Hepatocyte (in vitro differentiated cells): ENCODE measurements around the gene SPRN. TPM values are rescaled to one million over a fixed set of nuclear protein-coding genes. Genes with fewer than 3 reads are reported as not detected.

Experiments used
- DNase-seq: peaks from one replicate; pipeline ENCODE4 v3.0.0-alpha.2; 2016; ENCODE audit warnings: low spot score
- H2AFZ ChIP-seq: fragments of 200-600 bp; sonication (generic); 2 replicates; pipeline ENCODE4 v1.6.0; 2016; ENCODE audit warnings: antibody characterized with exemption, mild to moderate bottlenecking
- H3K27ac ChIP-seq: fragments of 200-600 bp; sonication (generic); 2 replicates; pipeline ENCODE4 v1.5.1; 2016; ENCODE audit warnings: mild to moderate bottlenecking
- H3K27me3 ChIP-seq: fragments of 200-600 bp; sonication (generic); 2 replicates; pipeline ENCODE4 v1.6.1; 2016
- H3K36me3 ChIP-seq: fragments of 200-600 bp; sonication (generic); replicated peaks from 2 replicates; pipeline ENCODE4 v1.5.1; 2016; ENCODE audit warnings: low read depth; ENCODE audit not compliant: insufficient read depth
- H3K4me1 ChIP-seq: fragments of 200-600 bp; sonication (generic); 2 replicates; pipeline ENCODE4 v1.5.1; 2016; ENCODE audit warnings: mild to moderate bottlenecking, moderate library complexity; ENCODE audit not compliant: insufficient read depth
- H3K4me2 ChIP-seq: fragments of 200-600 bp; sonication (generic); 2 replicates; pipeline ENCODE4 v1.6.0; 2016
- H3K4me3 ChIP-seq: fragments of 200-600 bp; sonication (generic); 2 replicates; pipeline ENCODE4 v1.5.1; 2016; ENCODE audit warnings: mild to moderate bottlenecking
- H3K79me2 ChIP-seq: fragments of 200-600 bp; sonication (generic); 2 replicates; pipeline ENCODE4 v1.6.0; 2017; ENCODE audit warnings: mild to moderate bottlenecking
- H3K9me2 ChIP-seq: fragments of 200-600 bp; sonication (generic); replicated peaks from 2 replicates; pipeline ENCODE4 v1.6.0; 2017; ENCODE audit warnings: mild to moderate bottlenecking; ENCODE audit not compliant: insufficient read depth
- H3K9me3 ChIP-seq: fragments of 200-600 bp; sonication (generic); 2 replicates; pipeline ENCODE4 v1.5.1; 2016; ENCODE audit warnings: low read depth, mild to moderate bottlenecking
- H4K20me1 ChIP-seq: fragments of 200-600 bp; sonication (generic); 2 replicates; pipeline ENCODE4 v1.6.0; 2016; ENCODE audit warnings: mild to moderate bottlenecking; ENCODE audit not compliant: insufficient read depth, poor library complexity, severe bottlenecking
- EZH2 ChIP-seq: fragments of 200-600 bp; sonication (generic); IDR thresholded peaks from 2 replicates; pipeline ENCODE4 v1.6.1; 2016; ENCODE audit warnings: antibody characterized with exemption, mild to moderate bottlenecking, borderline replicate concordance
- EZH2phosphoT487 ChIP-seq: fragments of 200-600 bp; sonication (generic); IDR thresholded peaks from one replicate; pipeline ENCODE4 v1.6.1; 2018; ENCODE audit warnings: antibody characterized with exemption, mild to moderate bottlenecking, low read depth, moderate library complexity; ENCODE audit not compliant: unreplicated experiment, severe bottlenecking
- WGBS: methylation state at CpG from one replicate; pipeline ENCODE4 v1.1.6; 2016; ENCODE audit warnings: low lambda C conversion rate; ENCODE audit errors: missing lambda C conversion rate; 5-methylcytosine and 5-hydroxymethylcytosine counted together
- polyA plus RNA-seq: library from polyadenylated mRNA; unstranded; fragments of >200 nt; fragmentation: Nextera tagmentation; extraction: Ambion mirVana; gene quantifications from 2 replicates; pipeline ENCODE4 v1.2.1, GENCODE V29; 2016
- total RNA-seq: library from RNA; depleted of rRNA; stranded (reverse); fragments of >200 nt; gene quantifications from 2 replicates; pipeline ENCODE4 v1.2.3, GENCODE V29; 2014
- TF ChIP-seq, protein P1 (sequence below): fragments of 200-600 bp; sonication (generic); IDR thresholded peaks from 2 replicates; pipeline ENCODE4 v1.5.1; 2016; ENCODE audit warnings: antibody characterized with exemption, mild to moderate bottlenecking; ENCODE audit not compliant: poor library complexity

SPRN gene
- total and polyA plus RNA-seq, 2 experiments from 2014 or later: 0.97 to 2.7 TPM

DNA sequence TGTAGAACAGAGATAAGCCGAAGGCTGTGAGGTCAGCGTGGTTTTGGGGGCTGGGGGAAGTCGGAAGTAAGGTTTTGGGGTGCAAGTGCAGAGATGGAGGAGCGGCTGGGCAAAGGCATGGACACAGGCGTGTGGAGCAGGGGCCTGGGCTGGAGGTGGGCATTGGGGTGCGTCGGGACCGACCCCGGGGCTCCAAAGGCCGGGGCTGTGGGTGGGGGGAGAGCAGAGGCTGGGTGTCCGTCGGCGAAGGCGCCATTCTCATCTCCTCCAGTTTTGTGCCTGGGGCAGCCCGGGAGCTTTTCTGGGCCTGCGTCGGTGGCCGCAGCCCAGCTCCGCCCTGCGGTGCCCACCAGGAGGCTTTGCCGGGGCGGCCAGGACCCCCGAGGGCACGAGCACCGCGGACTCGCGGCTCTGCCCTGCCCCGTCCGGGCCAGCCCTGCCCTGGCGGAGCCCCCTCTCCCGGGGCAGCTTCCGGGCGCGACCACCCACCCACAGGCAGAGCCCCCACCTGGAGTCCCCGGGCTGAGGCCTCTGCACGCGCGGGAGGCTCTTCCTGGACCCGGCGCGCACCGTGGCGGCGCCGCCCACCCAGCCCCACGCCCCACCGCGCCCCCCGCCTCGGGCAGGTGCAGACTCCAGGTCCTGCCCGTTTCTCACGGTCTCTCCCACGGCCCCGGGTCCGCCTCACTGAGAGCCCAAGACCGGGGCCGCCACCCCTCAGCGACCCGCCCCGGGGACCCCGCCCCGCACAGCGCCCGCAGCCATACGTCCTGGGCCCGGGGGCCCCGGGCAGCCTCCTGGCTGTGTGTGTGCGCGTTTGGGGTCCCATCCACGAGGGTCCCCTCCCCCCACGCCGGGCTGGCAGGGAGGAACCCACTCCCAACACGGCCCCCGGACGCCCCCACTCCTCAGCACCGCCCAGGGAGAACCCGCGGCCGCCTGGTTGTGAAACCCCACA is 21.6 kb upstream of the SPRN start:
- H3K9me2 ChIP-seq: no peaks in the 10 kb centered on the region
- WGBS: 93% methylated on average over 20 of the region's 80 CpGs

DNA sequence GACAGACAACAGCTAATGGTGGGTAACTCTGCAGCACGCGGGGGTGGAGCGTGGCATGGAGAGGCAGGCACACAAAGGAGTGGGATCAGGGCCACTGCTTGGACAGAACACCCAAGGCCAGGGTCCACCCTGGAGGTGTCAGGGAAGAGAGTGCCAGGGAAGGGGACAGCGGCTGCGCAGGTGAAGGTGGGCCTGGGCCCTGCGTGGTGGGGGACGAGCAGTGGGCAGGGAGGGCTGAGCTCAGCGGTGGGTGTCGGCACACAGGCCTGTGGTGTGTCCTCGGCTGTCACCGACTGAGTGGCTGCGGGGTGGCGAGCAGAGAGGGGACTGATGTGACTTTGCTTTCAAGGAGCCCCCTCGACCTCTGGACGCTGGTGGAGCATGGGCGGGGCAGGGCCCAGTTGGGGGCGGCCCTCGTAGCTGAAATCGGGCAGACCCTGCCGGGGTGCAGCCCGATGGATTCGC is 20.9 kb upstream of the SPRN start:
- no peak overlapping the region for H3K4me3 ChIP-seq
- no peaks in the 10 kb centered on the region for H3K4me1 ChIP-seq
- H3K36me3 ChIP-seq: no peaks in the 10 kb centered on the region
- no peaks in the 10 kb centered on the region for H3K27me3 ChIP-seq
- peaks cover 17% of the 10 kb centered on the region for H3K9me3 ChIP-seq
- no peaks in the 10 kb centered on the region for H3K9me2 ChIP-seq
- no peaks in the 10 kb centered on the region for H3K79me2 ChIP-seq
- H4K20me1 ChIP-seq: no peaks in the 10 kb centered on the region
- TF ChIP-seq EZH2phosphoT487: no peak
- TF ChIP-seq EZH2: no peak
- TF ChIP-seq, protein P1, sequence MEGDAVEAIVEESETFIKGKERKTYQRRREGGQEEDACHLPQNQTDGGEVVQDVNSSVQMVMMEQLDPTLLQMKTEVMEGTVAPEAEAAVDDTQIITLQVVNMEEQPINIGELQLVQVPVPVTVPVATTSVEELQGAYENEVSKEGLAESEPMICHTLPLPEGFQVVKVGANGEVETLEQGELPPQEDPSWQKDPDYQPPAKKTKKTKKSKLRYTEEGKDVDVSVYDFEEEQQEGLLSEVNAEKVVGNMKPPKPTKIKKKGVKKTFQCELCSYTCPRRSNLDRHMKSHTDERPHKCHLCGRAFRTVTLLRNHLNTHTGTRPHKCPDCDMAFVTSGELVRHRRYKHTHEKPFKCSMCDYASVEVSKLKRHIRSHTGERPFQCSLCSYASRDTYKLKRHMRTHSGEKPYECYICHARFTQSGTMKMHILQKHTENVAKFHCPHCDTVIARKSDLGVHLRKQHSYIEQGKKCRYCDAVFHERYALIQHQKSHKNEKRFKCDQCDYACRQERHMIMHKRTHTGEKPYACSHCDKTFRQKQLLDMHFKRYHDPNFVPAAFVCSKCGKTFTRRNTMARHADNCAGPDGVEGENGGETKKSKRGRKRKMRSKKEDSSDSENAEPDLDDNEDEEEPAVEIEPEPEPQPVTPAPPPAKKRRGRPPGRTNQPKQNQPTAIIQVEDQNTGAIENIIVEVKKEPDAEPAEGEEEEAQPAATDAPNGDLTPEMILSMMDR: no peak
- WGBS: 90% methylated on average over 21 of the region's 22 CpGs
- H3K27ac ChIP-seq: no peak overlapping the region
- H3K4me2 ChIP-seq: no peak overlapping the region
- DNase-seq: no peak
- H2AFZ ChIP-seq: no peak overlapping the region

More for the DNA sequence above, 21.6 kb upstream of the SPRN start:
- H3K36me3 ChIP-seq: no peaks in the 10 kb centered on the region
- no peaks in the 10 kb centered on the region for H3K27me3 ChIP-seq
- DNase-seq: peak; percentile 5
- no peaks in the 10 kb centered on the region for H3K79me2 ChIP-seq
- H2AFZ ChIP-seq: no peak overlapping the region
- H3K4me3 ChIP-seq: no peak overlapping the region
- no peak for TF ChIP-seq EZH2phosphoT487
- H3K9me3 ChIP-seq: peaks cover 17% of the 10 kb centered on the region
- no peak overlapping the region for H3K27ac ChIP-seq
- H3K4me2 ChIP-seq: no peak overlapping the region
- H4K20me1 ChIP-seq: no peaks in the 10 kb centered on the region
- no peaks in the 10 kb centered on the region for H3K4me1 ChIP-seq

- WGBS: 84% methylated on average over 12 of the region's 12 CpGs
- Histone ChIP-seq H4K20me1 (no peaks in the 10 kb centered on the region), H3K9me3 (peaks cover 17% of the 10 kb centered on the region), H3K79me2 (no peaks in the 10 kb centered on the region), H3K27ac (no peak overlapping the region), H2AFZ (no peak overlapping the region), H3K27me3 (no peaks in the 10 kb centered on the region), H3K9me2 (no peaks in the 10 kb centered on the region), H3K36me3 (no peaks in the 10 kb centered on the region), H3K4me1 (no peaks in the 10 kb centered on the region), H3K4me2 (no peak overlapping the region), H3K4me3 (no peak overlapping the region)
- TF ChIP-seq EZH2phosphoT487 (no peak), EZH2 (no peak)
- TF ChIP-seq, protein P1: no peak
- DNase-seq: no peak
Observed at GRCh38 chr10:133444342-133445267, 20.2 kb upstream of the SPRN start.
